GM19395 (cell line): ENCODE results near the gene LCE1C.

Source experiments
- ATAC-seq: cut with Tn5 transposase; IDR thresholded peaks from one replicate; pipeline ENCODE4 v1.9.1; 2021; ENCODE audit warnings: mild to moderate bottlenecking, moderate library complexity; ENCODE audit not compliant: unreplicated experiment

Gene LCE1C

DNA sequence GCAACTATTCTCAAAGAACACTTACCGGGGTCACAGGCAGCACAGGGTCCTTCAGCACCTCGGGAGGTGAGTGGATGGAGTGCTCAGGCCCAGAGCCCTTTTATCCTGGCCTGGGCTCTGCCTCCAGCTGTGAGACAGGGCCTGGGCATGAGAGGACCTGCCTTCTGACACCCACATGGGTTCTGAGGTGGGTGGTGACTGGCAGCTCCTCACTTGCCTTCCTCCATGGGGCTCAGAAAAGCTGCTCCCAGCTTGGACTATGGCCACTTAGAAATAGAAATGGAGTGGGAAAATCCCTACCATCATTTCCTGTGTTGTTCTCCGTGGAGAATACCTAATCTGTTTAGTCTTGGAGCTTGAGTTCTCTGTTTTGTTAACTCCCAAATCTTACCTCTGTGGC is at the start of gene LCE1C:
Gene LCE1C (minus strand): TSS at position 76 of the 400 bp plus-strand sequence. CDS start 1,173 bp downstream, outside the sequence.
- no peak for ATAC-seq

GRCh38 chr1:152855661-152856060 is 49.2 kb upstream of the LCE1C start:
- ATAC-seq = no peak

DNA sequence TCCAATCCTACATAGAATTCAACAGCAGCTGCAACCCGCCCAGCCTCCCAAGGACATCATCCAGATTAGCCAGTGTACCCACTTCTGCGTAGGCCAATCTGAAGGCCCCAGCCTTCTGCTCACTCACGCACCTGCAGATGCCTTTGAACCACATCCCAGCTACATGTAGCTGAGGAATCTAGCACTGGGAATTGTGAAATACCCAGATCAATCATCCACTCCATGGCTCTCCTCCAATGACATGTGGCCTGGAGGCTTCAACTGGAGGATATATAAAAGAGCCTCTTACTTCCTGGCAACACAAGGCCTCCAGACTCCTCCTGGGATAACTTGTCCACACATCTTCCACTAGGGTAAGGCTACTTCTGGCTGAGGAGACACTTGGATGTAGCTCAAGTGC is 36.1 kb upstream of the LCE1C start, which contains the start of gene LCE6A:
Gene LCE6A (plus strand): TSS at position 301 of the 400 bp plus-strand sequence. CDS start 665 bp downstream, outside the sequence.
- ATAC-seq = no peak

DNA sequence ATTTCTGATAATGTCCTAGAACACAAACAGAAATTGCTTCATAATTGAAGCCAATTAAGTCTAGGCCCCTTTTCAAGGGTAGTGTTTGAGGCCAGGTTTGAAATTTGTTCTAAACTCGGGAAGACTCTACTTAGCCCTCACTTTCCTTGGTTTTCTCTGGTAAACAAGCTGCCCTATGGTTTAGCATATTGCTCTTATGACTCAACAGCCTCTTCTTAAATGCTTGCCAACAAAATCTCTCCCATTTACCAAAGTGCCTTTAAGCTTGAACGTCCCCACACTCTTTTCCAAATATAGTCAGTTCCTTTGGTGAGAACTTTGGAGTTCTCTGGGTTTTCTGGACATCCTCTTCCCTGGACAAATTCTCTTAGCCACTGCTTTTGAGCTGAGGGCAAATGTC is 30.4 kb upstream of the LCE1C start:
- no peak for ATAC-seq

DNA sequence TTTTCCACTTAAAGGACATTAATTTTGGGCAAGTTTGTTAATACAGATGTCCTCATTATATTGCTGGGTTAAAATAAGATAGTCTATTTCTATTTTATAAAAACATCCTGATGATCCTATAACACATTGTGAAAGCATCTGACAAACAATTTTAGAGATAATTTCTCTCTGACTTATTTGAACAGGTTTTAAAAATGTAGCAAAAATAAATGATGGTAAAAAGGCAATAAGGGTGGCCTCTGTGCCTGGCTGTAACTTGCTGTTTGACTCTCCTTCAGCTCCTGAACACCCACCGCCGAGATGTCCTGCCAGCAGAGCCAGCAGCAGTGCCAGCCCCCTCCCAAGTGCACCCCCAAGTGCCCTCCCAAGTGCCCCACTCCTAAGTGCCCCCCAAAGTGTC is 20.7 kb upstream of the LCE1C start, which contains the start of gene LCE1A:
Gene LCE1A (plus strand): TSS at position 301 of the 400 bp plus-strand sequence. CDS start 0 bp downstream, at position 301.
- ATAC-seq = no peak

DNA sequence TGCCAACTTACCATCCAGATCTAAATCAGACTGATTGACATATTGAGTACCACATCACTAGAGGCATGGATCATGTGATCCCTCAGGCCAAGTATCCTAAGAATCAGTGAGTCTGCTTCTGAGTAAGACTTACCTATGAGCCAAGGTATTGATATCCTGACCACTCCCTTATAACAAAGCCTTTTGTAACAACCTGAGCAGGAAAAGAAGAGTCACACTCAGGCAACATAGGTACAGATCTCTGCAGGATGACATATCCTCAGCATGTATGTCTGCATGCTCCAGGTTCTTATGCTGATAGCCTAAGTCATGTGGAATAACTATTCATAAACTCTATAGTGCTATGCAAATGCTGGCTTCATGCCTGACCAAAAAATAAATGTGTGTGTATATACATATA is 18.5 kb upstream of the LCE1C start:
- no peak for ATAC-seq

GRCh38 chr1:152823294-152823693 is 16.8 kb upstream of the LCE1C start:
- ATAC-seq = no peak

- ATAC-seq = no peak
Measured at GRCh38 chr1:152817309-152817708, 10.9 kb upstream of the LCE1C start.

GRCh38 chr1:152811671-152812070 is 5.2 kb upstream of the LCE1C start, which contains the start of gene LCE1B:
LCE1B (plus strand) TSS chr1:152811971; CDS start chr1:152812447, 476 bp downstream.
- no peak for ATAC-seq

DNA sequence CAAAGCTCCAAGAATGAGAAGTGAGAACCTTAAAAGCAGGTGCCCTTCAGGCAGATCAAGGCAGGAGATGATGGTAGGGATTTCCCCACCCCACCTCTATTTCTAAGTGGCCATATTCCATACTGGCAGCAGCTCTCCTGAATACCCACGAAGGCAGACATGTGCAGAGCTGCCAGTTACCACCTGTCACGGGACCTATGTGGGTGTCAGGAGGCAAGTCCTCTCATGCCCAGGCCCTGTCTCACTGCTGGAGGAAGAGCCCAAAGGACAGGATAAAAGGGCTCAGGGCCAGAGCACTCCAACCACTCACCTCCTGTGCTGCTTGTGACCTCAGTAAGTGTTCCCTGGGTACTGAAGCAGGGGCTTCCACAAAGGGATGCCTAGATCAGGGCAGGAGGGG is 4.6 kb upstream of the LCE1C start:
- ATAC-seq = no peak

DNA sequence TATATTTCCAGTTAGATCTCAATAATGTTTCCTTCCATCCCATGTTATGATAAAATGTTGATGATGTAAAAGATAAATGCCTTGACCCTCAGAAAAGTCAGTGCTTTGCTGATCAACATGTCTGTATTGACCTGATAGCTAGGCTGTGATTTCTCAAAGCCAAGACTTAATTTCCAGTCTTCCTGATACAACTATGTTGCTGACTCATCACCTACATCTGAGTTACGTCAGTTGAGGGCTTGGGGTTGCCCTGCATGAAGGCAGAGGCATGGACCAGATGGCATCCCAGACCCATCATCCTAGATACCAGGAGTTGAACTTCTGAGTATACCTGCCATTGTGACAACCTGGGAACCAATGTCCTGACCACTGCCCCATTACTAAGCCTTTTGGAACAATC is 5.1 kb downstream of the LCE1C start:
- no peak for ATAC-seq

DNA sequence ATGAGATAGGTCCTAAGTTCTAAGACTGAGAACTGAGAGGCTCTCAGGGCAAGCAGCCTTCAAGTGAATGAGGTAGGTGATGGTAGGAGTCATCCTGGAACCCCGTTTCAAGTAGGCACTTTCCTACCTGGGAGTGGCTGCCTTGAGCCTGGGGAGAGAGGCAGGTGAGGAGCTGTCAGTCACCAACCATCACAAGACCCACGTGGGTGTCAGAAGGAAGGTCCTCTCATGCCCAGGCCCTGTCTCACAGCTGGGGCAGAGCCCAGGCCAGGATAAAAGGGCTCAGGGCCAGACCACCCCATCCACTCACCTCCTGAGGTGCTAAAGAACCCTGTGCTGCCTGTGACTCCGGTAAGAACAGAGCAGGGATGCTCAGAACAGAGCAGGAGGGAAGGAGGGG is 10.0 kb downstream of the LCE1C start, which contains the start of gene LCE1D:
Gene LCE1D (plus strand): TSS at position 301 of the 400 bp plus-strand sequence. CDS start 1,074 bp downstream, outside the sequence.
- ATAC-seq = no peak

DNA sequence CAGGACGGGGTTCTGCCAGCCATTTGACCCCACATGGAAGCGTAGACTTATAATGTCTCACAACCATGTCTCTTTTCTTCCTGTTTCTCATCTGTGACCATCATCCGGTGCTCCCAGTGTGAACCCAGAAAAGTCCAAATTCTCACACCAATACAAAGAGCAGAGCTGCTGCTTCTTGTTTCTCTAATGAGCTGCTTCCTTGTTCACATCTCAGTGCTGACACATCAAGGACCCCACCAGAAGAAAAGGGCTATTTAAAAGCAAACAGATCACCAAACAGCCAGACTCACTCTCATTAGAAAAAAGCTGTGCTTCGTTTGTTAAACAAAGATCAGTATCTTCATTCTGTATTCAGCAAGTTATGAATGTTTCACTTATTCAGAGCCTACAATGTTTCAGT is 10.8 kb downstream of the LCE1C start:
- ATAC-seq = no peak

- no peak for ATAC-seq
Measured at GRCh38 chr1:152786077-152786476, 20.4 kb downstream of the LCE1C start, which contains the start of gene LCE1E. LCE1E (plus strand) TSS chr1:152786257; CDS start chr1:152787300, 1,043 bp downstream.

GRCh38 chr1:152783095-152783494 is 23.4 kb downstream of the LCE1C start:
- no peak for ATAC-seq

DNA sequence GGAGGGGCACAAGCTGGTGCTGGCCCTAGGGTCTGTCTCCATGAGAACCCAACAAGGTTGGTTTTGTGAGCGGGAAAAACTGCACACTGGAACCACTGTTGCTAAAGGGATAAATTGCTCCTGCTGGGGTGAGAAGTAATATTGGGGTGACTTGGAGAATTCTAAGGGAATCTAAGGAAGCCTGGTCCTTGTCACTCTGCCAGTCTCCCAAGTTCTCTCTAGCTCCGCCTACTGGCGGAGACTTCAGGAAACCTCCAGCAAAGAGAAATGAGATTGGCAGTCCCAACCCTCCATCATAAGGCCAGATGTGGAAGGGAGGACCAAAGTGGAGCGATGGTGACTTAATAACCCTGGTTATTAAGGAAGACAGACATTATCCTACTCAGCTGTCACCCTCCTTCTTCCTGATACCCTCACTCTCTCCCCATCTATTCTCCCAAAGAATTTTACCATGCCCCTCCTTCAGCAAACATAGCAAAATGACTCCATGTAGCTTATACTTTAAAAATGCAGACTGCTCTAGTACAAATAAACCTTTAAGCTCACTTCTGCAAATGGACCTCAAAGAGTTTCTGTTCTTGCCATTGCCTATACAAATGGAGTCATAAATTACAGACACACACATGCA is 28.8 kb downstream of the LCE1C start:
- no peak for ATAC-seq

DNA sequence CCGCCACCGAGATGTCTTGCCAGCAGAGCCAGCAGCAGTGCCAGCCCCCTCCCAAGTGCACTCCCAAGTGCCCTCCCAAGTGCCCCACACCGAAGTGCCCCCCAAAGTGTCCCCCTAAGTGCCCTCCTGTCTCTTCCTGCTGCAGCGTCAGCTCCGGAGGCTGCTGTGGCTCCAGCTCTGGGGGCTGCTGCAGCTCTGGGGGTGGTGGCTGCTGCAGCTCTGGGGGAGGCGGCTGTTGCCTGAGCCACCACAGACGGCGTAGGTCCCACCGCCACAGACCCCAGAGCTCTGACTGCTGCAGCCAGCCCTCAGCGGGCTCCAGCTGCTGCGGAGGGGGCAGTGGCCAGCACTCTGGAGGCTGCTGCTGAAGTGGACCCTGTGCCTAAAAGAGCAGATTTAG is 30.1 kb downstream of the LCE1C start:
- ATAC-seq = no peak

- no peak for ATAC-seq
Measured at GRCh38 chr1:152774875-152775274, 31.6 kb downstream of the LCE1C start, which contains the start of gene LCE1F. LCE1F (plus strand) TSS chr1:152775140; CDS start chr1:152776372, 1,232 bp downstream.

DNA sequence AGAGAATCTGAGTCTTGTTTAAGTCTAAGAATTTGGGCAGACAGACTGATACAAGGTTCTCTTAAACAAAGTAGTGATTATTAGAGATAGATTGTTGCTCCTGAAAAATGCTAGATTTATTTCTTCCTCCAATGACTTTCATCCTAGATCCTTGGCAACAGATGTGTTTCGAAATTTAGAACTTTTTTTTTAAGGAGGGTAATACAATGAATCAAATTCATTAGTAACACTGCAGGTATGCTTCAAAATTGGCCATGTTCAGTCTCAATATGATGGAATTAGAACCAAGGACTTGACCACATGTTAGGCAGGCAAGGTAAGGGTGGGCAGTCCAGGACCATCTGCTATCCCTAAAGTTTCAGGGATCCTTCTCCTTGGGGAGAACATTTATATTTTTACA is 36.0 kb downstream of the LCE1C start:
- ATAC-seq = no peak

GRCh38 chr1:152768847-152769533 is 37.5 kb downstream of the LCE1C start:
- ATAC-seq = no peak

DNA sequence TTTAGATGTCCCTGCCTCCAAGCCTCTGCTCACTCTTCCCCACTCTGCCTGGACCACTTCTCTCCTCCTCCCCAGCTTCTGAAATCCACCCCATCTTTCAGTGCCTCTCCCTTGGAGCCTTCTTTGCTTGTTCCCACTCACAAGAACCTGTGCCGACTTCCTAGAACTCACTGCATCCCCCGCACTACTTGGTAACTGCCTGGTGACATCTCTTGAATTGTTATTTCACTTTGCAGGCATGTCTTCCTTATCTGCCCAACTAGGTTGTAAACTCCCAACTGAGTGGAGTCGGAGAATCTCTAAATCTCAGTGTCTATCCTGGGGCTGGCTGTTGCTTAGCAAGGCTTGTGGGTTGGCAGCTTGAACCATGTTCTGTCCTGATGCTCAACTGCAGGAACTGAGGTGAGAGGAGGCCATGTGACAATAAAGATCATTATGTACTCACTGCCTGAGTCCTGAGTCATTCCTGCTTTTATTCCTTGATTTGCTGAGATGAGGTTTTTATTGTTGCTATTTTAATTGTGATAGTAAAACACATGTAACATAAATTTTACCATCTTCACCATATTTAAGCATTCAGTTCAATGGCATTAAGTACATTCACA is 44.7 kb downstream of the LCE1C start:
- ATAC-seq = no peak
